A673 (cell line): ENCODE measurements around the gene ULK4. TPM values are rescaled to one million over a fixed set of nuclear protein-coding genes. Genes with fewer than 3 reads are reported as not detected.

Experiments
- BruUV-seq: library from RNA; stranded (reverse); fragments of 400-500 nt; replicated peaks from 2 replicates; lab custom pipeline; 2021; lab: Mats Ljungman, UMichigan
- CTCF ChIA-PET: fragments of 300-600 bp; sonication (Branson Sonifier 250); formaldehyde crosslinking; loops from one replicate; lab custom pipeline; 2022; ENCODE audit warnings: antibody characterized with exemption; lab: Charles Lee
- POLR2A ChIA-PET: fragments of 300-600 bp; sonication (Branson Sonifier 250); formaldehyde crosslinking; loops from one replicate; lab custom pipeline; 2022; ENCODE audit warnings: antibody characterized with exemption; ENCODE audit not compliant: low non-redundant PET; lab: Charles Lee
- DNase-seq: peaks from one replicate; pipeline ENCODE4 v3.0.0-alpha.2; 2015; ENCODE audit warnings: low spot score
- H3K27ac ChIP-seq: fragments of 200-600 bp; sonication (generic); 2 replicates; pipeline ENCODE4 v1.5.1; 2016; ENCODE audit warnings: mixed run types, low read depth, mild to moderate bottlenecking, mixed read lengths, antibody characterized with exemption, low read length; ENCODE audit not compliant: poor library complexity, severe bottlenecking
- H3K27me3 ChIP-seq: fragments of 200-600 bp; sonication (generic); replicated peaks from 2 replicates; pipeline ENCODE4 v1.6.1; 2017; ENCODE audit warnings: mixed run types, low read depth, mild to moderate bottlenecking, mixed read lengths, antibody characterized with exemption, low read length; ENCODE audit not compliant: insufficient read depth, poor library complexity
- H3K36me3 ChIP-seq: fragments of 200-600 bp; sonication (generic); 2 replicates; pipeline ENCODE4 v1.6.1; 2016; ENCODE audit warnings: mixed run types, mild to moderate bottlenecking, mixed read lengths, antibody characterized with exemption, low read length; ENCODE audit not compliant: insufficient read depth, poor library complexity, severe bottlenecking
- H3K4me1 ChIP-seq: fragments of 200-600 bp; sonication (generic); 2 replicates; pipeline ENCODE4 v1.6.1; 2017; ENCODE audit warnings: mixed run types, mild to moderate bottlenecking, mixed read lengths, antibody characterized with exemption, low read length; ENCODE audit not compliant: insufficient read depth, poor library complexity, severe bottlenecking
- H3K4me3 ChIP-seq: fragments of 200-600 bp; sonication (generic); 2 replicates; pipeline ENCODE4 v1.5.1; 2016; ENCODE audit warnings: low read depth, mixed run types, mild to moderate bottlenecking, mixed read lengths, low read length; ENCODE audit not compliant: poor library complexity, severe bottlenecking
- H3K9me3 ChIP-seq: fragments of 200-600 bp; sonication (generic); 2 replicates; pipeline ENCODE4 v1.6.1; 2016; ENCODE audit warnings: mixed run types, low read depth, mild to moderate bottlenecking, mixed read lengths, antibody characterized with exemption, low read length; ENCODE audit not compliant: poor library complexity, severe bottlenecking
- CTCF ChIP-seq: fragments of 300-800, 200-600 bp; sonication (generic); conservative IDR thresholded peaks from 2 replicates; pipeline ENCODE4 v1.5.1; 2017; ENCODE audit warnings: low read depth, mild to moderate bottlenecking, antibody characterized with exemption, low read length, moderate library complexity, mixed read lengths
- EZH2 ChIP-seq: fragments of 200-600 bp; sonication (generic); IDR thresholded peaks from 2 replicates; pipeline ENCODE4 v1.6.1; 2017; ENCODE audit warnings: borderline replicate concordance, low read depth, mild to moderate bottlenecking, mixed read lengths, antibody characterized with exemption, low read length; ENCODE audit not compliant: poor library complexity, severe bottlenecking
- intact Hi-C: fragments of 100-400 bp; cut with micrococcal nuclease; formaldehyde crosslinking; loops from one replicate; pipeline ENCODE4 v1.10.0; 2022; ENCODE audit not compliant: unreplicated experiment
- total RNA-seq: library from RNA; stranded (reverse); gene quantifications from 2 replicates; pipeline ENCODE4 v1.2.3, GENCODE V29; 2021

ULK4 gene
- total RNA-seq, 1 experiment from 2014 or later: 7.4 TPM

- Histone ChIP-seq H3K27me3 (no peaks in the 10 kb centered on the region), H3K27ac (no peak overlapping the region), H3K9me3 (no peaks in the 10 kb centered on the region), H3K36me3 (no peaks in the 10 kb centered on the region), H3K4me3 (no peak overlapping the region), H3K4me1 (no peaks in the 10 kb centered on the region)
- no TSS peak for BruUV-seq
- POLR2A ChIA-PET: no interaction called here
- intact Hi-C loops: no loop called here
- TF ChIP-seq CTCF (no peak), EZH2 (no peak)
- CTCF ChIA-PET: no interaction called here
- no peak for DNase-seq
Observed at GRCh38 chr3:41581700-41582099, 380.2 kb downstream of the ULK4 start.

GRCh38 chr3:41580274-41580959 lies 381.5 kb downstream of the ULK4 start:
- CTCF ChIA-PET: no interaction called here
- POLR2A ChIA-PET: no interaction called here
- no peak for TF ChIP-seq EZH2
- no peak for TF ChIP-seq CTCF

GRCh38 chr3:41579861-41580260 lies 382.0 kb downstream of the ULK4 start:
- TF ChIP-seq EZH2 (no peak), CTCF (no peak)
- CTCF ChIA-PET: no interaction called here
- no peaks in the 10 kb centered on the region for H3K4me1 ChIP-seq
- no peak for DNase-seq
- no peaks in the 10 kb centered on the region for H3K36me3 ChIP-seq
- no TSS peak for BruUV-seq
- H3K27me3 ChIP-seq: no peaks in the 10 kb centered on the region
- POLR2A ChIA-PET: no interaction called here
- H3K9me3 ChIP-seq: no peaks in the 10 kb centered on the region
- H3K4me3 ChIP-seq: no peak overlapping the region
- intact Hi-C loops: no loop called here
- no peak overlapping the region for H3K27ac ChIP-seq

More at GRCh38 chr3:41580274-41580959, 381.5 kb downstream of the ULK4 start:
- no peak overlapping the region for H3K4me3 ChIP-seq
- no peaks in the 10 kb centered on the region for H3K27me3 ChIP-seq
- DNase-seq: no peak
- H3K4me1 ChIP-seq: no peaks in the 10 kb centered on the region
- intact Hi-C loops: no loop called here
- no TSS peak for BruUV-seq
- no peaks in the 10 kb centered on the region for H3K9me3 ChIP-seq
- no peak overlapping the region for H3K27ac ChIP-seq
- no peaks in the 10 kb centered on the region for H3K36me3 ChIP-seq
